Testis (tissue), 2 donors: ENCODE results near the gene MGST1.

Source experiments
- POLR2A ChIP-seq: fragments of 450-650 bp; IDR thresholded peaks from one replicate; pipeline ENCODE4 v1.6.1; 2017; ENCODE audit warnings: antibody characterized with exemption, mild to moderate bottlenecking, moderate library complexity
- TF ChIP-seq, protein P1 (sequence below), 3 experiments: fragments of 450-650 bp in 2 of 3; fragments of 200-600 bp in 1 of 3; sonication (generic) in 1 of 3; IDR thresholded peaks; one replicate each; pipeline ENCODE4 v1.5.1; 2016 to 2019; ENCODE audit warnings: antibody characterized with exemption in 3 of 3, mild to moderate bottlenecking in 2 of 3, moderate library complexity in 1 of 3

DNA sequence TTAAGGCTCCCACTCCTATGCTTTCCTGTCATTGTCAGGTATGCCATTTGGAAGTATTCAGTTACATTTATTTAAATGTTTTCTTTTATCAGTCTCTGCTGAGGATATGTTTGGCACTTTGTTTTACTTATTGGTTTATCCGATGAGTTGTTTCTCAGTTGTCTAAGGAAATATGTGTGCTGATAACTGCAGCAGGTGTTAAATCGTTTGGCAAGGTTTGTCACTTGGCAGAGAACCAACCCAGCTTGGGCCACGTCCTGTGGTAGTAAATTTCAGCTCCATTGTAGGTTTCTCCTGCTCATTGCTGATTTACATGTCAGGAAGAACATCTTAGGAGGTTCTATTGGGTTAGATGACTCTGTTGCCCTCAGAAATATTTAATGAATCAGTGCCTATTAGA is 22.0 kb upstream of the MGST1 start:
- TF ChIP-seq POLR2A: no peak
- TF ChIP-seq, protein P1, sequence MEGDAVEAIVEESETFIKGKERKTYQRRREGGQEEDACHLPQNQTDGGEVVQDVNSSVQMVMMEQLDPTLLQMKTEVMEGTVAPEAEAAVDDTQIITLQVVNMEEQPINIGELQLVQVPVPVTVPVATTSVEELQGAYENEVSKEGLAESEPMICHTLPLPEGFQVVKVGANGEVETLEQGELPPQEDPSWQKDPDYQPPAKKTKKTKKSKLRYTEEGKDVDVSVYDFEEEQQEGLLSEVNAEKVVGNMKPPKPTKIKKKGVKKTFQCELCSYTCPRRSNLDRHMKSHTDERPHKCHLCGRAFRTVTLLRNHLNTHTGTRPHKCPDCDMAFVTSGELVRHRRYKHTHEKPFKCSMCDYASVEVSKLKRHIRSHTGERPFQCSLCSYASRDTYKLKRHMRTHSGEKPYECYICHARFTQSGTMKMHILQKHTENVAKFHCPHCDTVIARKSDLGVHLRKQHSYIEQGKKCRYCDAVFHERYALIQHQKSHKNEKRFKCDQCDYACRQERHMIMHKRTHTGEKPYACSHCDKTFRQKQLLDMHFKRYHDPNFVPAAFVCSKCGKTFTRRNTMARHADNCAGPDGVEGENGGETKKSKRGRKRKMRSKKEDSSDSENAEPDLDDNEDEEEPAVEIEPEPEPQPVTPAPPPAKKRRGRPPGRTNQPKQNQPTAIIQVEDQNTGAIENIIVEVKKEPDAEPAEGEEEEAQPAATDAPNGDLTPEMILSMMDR (IDR thresholded peaks at IDR 0.05): no peak
